Cardiac fibroblast (primary cell): Measurements from ENCODE around the gene FGL2.

Experiments used
- DNase-seq, 2 donors: peaks; one replicate each; pipeline versions ENCODE4 v3.0.0 to v3.0.0-alpha.2; 2010; ENCODE audit warnings: low read depth in 2 of 2
- H3K4me3 ChIP-seq, 2 donors: replicated peaks in 1 of 2; 1 replicate in 1 of 2; 2 replicates in 1 of 2; pipeline ENCODE4 v1.5.1; 2011; ENCODE audit warnings: low read depth in 2 of 2, low read length in 2 of 2, mild to moderate bottlenecking in 2 of 2, moderate library complexity in 1 of 2
- TF ChIP-seq, protein P1 (sequence below): IDR thresholded peaks from one replicate; pipeline ENCODE4 v1.5.1; 2011; ENCODE audit warnings: low read depth, mild to moderate bottlenecking, low read length, inconsistent platforms

The FGL2 gene

DNA sequence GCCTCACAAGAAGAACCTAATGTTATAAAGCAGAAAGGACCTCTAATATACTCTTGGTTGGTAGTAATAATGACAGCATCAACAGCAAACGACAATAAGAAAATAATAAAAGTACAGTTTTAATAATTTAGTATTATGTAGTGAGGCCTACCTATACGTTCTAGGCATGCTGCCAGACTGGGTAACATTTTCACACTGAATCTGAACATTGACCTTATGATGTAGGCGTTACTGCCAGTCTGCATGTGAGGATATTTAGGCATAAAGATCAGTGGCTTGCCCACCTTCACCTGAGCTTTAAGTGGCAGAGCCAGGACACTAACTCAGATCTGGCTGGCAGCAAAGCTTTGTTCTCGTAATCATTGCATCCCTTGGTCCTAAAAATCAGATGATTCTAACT is 2.5 kb downstream of the FGL2 start:
- TF ChIP-seq, protein P1, sequence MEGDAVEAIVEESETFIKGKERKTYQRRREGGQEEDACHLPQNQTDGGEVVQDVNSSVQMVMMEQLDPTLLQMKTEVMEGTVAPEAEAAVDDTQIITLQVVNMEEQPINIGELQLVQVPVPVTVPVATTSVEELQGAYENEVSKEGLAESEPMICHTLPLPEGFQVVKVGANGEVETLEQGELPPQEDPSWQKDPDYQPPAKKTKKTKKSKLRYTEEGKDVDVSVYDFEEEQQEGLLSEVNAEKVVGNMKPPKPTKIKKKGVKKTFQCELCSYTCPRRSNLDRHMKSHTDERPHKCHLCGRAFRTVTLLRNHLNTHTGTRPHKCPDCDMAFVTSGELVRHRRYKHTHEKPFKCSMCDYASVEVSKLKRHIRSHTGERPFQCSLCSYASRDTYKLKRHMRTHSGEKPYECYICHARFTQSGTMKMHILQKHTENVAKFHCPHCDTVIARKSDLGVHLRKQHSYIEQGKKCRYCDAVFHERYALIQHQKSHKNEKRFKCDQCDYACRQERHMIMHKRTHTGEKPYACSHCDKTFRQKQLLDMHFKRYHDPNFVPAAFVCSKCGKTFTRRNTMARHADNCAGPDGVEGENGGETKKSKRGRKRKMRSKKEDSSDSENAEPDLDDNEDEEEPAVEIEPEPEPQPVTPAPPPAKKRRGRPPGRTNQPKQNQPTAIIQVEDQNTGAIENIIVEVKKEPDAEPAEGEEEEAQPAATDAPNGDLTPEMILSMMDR = no peak
- no peak for DNase-seq
- H3K4me3 ChIP-seq = no peak overlapping the region

DNA sequence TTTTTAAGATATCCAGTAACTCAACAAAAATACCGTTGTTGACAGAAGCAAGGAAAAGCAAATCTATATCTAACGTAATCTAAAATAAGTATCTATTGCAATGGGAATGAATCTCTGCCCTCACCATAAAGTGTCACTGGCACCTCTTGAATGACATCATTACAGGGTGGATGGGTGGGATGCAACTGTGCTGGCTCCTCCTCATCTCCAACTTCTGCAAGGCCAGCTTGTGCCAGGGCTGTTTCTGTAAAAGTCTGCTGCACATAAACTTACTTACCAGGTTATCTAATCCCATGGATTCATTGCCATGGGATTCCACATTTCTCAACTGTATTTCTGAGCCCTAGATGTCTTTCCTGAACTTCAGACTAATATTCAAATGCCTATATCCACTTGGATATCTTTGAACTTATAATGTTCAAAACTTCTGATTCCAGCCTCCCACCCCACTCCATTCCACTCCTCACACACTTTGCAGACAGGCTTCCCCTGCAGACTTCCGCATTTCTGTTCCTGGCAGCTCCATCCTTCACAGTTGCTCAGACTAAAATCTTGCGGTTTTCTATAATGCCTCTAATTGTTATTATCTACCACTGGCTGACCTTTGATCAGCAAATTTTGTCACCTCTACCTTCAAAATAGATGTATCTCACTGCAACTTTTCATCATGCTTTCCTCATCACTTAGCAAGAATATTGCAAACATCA is 10.7 kb downstream of the FGL2 start:
- TF ChIP-seq, protein P1 = no peak
- H3K4me3 ChIP-seq = no peak overlapping the region
- no peak for DNase-seq

DNA sequence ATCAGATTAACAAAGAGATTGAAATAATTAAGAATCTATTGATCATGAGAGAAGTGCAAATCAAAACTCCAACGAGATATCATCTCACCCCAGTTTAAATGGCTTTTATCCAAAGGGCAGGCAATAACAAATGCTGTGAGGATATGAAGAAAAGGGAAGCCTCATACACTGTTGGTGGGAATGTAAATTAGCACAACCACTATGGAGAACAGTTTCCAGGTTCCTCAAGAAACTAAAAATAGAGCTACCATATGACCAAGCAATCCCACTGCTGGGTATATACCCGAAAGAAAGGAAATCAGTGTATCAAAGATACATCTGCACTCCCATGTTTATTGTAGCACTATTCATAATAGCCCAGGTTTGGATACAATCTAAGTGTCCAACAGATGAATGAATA is 13.8 kb downstream of the FGL2 start:
- no peak overlapping the region for H3K4me3 ChIP-seq
- no peak for DNase-seq
- TF ChIP-seq, protein P1 = no peak

DNA sequence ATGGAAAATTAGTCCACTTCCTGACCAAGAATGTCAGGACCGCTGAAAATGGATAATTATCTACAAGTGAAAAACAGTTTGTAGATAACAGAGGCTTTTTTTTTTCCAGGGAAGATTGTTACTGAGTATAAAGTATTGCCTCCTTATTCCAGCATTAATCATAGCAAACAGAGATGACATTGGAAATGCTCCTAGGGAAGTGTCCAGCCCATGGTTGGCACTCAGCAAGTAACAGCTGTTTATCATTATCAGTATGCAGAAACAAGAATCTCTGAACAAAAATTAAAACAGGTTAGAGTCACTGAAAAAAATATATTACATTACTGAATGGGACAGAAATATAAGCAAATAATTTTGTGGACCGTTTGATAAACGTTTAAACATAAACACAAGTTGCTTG is 14.6 kb downstream of the FGL2 start:
- no peak overlapping the region for H3K4me3 ChIP-seq
- DNase-seq = peak in 1 of 2 donors; percentile 14

DNA sequence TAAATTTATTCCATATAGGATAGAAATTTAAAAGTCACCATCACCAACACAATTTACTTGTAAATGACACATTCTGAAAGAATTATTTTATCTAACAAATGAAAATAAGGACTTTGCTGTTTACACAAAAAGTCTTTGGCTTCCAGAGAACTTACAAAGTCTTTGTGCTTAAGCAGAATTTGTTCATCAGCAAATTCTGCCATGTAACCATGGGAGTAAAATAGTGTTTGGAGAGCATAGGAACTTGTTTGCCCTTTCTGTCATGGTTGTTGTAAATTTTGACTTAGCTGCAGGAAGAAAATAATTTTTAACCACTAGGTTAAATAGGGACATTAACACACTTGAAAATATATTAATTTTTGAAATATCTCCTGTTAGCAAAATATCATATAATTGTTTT is 15.2 kb downstream of the FGL2 start:
- TF ChIP-seq, protein P1 = no peak
- DNase-seq = no peak
- no peak overlapping the region for H3K4me3 ChIP-seq

More for the DNA sequence above, 14.6 kb downstream of the FGL2 start:
- TF ChIP-seq, protein P1 = no peak

DNA sequence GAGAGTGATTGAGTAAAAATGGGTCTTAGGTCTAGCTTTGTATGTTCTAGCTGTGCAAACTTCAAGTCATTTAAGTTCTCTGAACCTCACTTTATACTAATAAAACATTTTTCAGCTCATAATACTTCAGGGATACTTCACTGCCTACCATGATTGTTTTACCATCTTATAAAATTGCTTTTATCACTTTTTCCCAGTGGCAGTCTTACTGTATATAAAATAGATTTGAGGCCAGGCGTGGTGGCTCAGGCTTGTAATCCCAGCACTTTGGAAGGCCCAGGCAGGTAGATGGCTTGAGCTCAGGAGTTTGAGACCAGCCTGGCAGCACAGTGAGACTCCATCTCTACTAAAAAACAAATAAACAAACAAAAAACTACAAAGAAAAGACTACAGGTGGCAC is 17.4 kb downstream of the FGL2 start:
- TF ChIP-seq, protein P1 = no peak
- H3K4me3 ChIP-seq = no peak overlapping the region
- no peak for DNase-seq

DNA sequence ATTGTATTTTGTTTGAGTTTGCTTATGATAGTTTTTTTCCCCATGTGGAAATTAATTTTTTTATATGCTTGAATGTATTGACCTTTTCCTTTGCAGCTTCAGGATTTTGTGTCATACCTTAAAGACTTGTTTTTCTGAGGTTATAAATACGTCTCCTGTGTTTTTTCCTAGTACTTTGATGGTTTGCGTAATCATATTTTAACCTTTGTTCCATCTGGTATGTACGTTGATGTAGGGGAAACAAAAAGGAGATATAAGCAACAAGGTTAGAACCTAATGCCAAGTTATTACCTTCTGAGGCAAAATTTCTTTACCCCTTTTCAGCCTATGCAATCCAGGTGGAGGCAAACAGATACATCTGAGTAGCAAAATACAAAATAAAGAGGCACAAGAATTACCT is 17.9 kb downstream of the FGL2 start:
- H3K4me3 ChIP-seq = no peak overlapping the region
- DNase-seq = no peak
- TF ChIP-seq, protein P1 = no peak
